HG03342 (cell line): ENCODE measurements around the gene NOTCH2.
"Not testable (repeated sequence)": the region's sequence is repeated elsewhere in the genome, so short reads cannot be mapped to it uniquely, and the experiment has no call there.

ENCODE experiments used
- ATAC-seq: cut with Tn5 transposase; IDR thresholded peaks from one replicate; pipeline ENCODE4 v1.9.1; 2021; ENCODE audit warnings: mild to moderate bottlenecking, moderate library complexity; ENCODE audit not compliant: unreplicated experiment

The NOTCH2 gene

DNA sequence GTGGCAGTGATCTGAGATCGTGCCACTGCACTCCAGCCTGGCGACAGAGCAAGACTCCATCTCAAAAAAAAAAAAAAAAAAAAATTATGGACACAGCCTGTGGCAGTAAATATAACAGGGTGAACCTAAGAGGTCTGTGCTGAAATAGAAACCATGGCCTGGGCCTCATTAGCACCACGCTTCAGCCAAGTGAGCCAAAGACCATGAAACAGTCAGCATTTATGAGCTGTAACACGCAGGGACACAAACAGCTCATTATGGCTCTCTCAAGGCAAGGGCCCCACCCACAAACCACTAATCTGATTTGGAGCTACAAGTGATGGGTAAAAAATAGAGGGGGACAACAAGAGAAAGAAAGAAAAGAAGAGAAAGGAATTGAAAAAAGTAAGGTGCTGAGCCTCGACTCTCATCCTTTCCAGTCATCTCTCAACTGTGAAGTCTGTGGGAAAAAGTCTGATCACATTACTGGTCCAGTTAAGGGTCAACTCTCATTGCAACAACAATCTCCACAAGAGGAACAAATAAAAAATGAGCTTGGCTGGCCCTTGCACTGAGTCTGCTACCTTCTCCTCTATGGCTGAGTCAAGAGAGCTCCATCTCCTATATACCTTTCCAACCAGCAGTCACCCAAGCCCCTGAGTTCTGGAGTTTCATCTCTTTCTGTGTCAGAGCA lies 93.7 kb downstream of the NOTCH2 start:
- not testable (repeated sequence) for ATAC-seq

- no peak for ATAC-seq
Observed at GRCh38 chr1:119975006-119975405, 94.5 kb downstream of the NOTCH2 start.

GRCh38 chr1:119974013-119974412 lies 95.4 kb downstream of the NOTCH2 start:
- no peak for ATAC-seq

GRCh38 chr1:119971710-119972570 lies 97.5 kb downstream of the NOTCH2 start:
- no peak for ATAC-seq

GRCh38 chr1:119968601-119969000 lies 100.9 kb downstream of the NOTCH2 start:
- ATAC-seq = no peak

DNA sequence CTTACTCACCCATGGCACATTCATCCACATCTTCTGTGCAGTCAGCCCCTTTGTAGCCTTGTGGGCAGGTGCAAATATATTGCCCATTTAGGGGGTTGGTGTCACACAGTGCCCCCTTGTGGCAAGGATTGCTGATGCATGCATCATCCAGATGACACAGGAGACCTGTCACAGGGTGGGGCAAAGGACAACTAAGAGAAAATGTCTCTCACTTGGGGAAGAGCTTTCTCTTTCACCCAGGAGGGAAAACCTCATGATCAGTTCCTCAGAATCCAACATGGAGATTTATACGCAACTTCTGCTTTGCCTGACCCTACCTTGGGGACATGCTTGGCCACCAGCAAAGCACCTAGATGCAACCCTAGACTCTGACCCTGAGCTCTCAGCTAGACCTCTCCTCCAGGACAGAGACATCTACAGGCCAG lies 101.4 kb downstream of the NOTCH2 start:
- ATAC-seq = peak; percentile 88

GRCh38 chr1:119966681-119967080 lies 102.8 kb downstream of the NOTCH2 start:
- no peak for ATAC-seq

DNA sequence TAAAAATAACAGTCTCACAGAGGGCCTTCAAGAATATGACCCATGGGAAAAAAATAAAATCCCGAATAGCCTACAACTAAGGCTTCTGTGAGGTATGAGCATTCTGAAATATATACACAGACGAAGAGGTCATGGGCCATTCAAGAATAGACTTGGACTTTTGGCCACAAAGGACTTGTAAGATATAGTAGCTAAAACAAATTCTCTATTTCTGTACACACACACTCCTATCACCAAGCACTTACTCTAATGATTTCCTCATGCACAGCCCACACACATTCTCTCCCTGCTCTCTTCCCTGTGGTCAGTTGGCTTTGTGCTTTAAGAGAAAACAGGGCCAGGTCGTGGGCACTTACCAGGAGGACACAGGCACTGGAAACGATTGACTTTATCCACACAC lies 103.4 kb downstream of the NOTCH2 start:
- ATAC-seq = no peak

DNA sequence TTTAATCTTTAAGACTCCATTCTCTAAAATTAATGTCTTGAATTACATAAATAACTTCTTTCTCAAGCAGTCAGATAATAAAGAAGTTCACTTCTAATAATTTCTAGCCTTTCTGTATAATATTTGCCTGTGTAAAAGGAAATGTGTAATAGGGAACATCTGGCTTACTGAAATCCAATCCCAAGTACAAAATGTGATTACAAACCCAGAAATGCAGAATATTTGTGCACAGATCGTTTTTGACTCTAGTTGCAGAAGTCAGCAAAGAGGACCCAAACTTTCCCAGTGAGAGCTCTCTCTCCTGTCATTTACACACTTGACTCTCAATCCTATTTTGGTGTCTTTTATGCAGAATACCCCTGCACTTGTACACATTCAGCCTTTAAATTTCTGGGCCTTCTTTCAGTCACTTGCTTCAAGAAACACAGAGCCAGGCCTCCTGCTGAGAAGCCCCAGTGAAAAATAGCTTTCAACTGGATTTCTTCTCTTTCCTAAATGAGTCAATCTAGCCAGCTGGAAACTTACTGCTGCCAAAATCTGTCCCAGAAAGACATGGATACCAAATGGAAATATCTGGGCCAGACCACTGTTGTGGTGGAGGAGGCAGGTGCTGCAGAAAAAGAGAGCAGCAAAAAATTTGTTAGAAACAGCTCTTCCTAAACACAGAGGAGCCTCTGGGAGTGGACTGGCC lies 104.6 kb downstream of the NOTCH2 start:
- no peak for ATAC-seq

- no peak for ATAC-seq
Observed at GRCh38 chr1:119962296-119962968, 107.0 kb downstream of the NOTCH2 start.

DNA sequence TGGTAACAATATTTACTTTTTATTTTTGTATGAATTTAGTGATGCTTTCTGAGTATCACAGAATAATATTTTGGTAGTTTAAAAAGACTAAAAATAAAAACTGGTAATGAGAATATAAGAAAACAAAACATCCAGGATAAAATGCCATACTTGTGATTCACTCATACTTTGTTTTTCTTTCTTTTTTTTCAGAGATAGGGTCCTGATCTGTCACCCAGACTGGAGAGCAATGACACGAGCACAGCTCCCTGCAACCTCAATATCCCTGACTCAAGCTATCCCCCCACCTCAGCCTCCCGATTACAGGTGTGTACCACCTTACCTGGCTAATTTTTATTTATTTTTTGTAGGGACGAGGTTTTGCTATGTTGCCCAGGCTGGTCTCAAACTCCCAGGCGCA lies 109.0 kb downstream of the NOTCH2 start:
- ATAC-seq = no peak

DNA sequence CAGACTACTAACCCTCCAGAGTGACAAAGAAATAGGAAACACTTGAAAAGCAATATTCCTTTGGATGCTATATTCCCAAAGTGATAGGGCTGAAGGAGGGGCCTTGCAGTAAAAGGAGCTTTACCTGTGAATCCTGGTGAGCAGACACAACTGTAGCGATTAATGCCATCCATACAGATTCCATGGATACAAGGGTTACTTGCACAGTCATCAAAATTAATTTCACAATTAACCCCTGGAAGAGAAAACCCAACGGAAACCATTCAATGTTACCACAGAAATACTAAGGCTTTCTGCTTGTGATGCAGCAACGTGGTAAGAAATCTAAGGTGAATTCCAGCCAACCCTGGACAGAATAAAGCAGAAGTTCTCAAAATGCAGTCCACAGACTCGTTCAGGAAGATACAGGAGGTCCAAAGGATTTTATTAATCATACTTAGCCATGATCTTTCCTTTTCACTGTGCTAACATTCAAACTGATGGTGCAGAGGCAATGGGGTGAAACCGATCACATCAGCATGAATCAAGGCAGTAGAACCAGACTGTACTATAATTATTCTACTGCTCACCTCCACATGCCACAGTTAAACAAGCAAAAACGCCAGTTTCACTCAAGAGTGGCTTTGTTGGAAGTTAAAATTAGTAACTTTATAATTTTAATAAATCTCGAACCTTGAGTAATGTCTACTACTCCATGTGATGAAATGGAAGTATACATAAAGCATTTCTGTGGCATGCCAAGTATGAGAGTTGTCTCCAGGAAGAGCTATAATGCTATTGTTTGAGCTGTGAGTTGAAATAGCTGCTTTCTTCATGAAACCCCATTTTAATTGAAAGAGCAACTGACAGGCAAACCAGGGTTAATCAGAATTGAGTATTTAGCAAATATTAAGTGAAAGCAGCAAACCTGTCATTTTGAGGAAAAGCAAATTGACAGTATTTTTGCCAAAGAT lies 109.9 kb downstream of the NOTCH2 start:
- ATAC-seq = no peak

- no peak for ATAC-seq
Observed at GRCh38 chr1:119958223-119958622, 111.2 kb downstream of the NOTCH2 start.

DNA sequence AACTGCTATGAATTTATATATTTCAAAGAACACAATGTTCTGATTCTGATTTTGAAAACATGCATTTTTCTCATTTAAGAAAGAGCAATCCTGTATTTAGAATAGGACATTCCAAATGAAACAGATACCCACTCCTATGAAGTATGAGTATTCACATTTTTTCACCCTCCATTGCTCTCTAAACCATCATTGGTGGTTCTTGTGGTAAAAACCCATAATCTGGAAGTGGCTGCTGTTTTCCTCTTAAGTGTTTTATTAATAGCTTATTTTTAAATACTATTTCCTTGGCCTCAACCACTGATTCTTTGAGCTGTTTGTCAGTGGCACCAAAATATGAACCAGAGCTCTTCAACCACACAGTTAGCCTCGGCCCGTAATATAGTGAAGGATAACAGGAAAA lies 113.2 kb downstream of the NOTCH2 start:
- ATAC-seq = no peak

DNA sequence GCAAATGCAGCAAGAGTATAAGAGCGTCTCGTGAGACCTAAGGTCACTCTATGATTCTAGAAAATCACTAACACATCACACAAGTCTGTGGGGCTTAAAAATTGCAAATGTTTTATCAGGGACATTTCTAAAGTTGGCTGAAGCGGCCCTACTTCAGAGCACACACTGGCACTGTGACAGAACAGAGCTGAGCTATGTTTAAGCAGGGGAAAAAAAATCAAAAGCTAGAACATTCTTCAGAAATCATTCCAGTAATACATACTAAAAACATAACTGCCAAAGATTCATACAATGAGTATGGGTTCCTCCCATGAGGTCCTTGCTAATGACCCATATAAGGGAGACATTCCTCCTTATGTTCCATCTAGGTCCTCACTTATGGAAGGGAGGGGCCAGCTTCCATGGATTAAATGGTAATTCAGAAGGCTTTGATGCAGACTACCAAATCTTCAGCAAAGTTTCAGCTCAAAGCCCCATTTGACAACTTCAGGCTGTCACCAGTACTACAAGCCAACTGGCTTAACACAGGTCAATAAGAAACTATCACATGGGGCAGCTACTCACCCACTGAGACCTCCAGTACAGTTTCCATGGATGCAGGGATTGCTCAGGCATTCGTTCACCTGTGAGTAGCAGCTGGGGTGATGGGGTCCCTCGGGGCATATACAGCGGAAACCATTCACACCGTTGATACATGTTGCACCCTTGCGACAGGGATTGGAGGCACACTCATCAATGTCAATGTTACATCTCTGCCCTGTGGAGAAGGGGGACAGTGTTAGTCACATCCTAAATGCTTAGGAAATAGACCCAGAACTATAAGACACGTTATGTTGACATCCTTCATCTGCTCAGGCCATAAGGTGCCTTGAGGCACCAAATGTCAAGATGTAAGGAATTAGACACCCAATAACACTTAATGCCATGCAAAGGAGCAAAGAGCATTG lies 114.7 kb downstream of the NOTCH2 start:
- ATAC-seq = no peak

DNA sequence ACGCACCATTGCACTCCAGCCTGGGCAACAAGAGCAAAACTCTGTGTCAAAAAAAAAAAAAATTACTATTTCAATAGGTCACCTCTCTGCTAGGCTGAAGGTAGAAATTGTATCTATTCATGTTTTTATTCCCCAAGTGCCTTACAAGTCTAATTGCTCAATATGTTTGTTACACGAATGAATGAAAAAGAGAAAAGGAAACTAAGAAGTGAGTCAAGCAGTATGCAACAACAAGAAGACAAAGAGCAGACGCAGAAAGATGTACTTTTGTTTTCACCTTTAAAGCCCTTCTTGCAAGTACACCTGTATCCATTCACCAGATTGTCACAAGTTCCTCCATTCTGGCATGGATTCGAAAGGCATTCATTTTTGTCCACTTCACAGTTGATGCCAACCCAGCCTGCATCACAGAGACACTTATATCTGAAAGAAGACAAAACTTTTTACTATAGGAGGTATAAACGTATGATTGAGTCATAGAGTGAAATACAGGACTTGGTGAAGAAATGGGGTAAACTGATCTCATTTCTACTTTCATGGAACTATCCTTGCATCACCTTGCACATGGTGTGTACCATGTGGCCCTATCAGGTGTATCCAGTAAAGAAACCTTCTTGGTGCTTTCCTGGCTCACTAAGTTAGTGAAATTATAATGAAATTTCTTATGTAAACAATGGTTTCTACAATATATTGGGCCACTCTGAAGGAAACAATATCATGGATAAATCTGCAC lies 116.0 kb downstream of the NOTCH2 start:
- no peak for ATAC-seq

DNA sequence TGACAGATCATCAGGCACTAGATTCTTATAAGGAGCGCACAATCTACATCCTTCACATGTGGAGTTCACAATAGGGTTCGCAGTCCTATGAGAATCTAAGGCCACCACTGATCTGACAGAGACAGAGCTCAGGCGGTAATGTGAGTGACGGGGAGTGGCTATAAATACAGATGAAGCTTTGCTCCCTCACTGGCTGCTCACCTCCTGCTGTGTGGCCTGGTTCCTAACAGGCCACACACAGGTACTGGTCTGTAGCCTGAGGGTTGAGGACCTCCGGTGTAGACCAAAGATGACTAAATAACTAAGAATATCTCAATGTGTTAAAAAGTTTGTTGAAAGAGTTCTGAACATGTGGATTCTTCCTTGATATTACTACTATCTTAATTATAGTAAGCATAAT lies 117.0 kb downstream of the NOTCH2 start:
- no peak for ATAC-seq
